HuH-7 (cell line): ENCODE results near the gene MAN2A2.

Experiments used
- DNase-seq: peaks from one replicate; pipeline ENCODE4 v3.0.0; 2011; ENCODE audit warnings: low spot score

The MAN2A2 gene

GRCh38 chr15:90967206-90967605 is 64.1 kb downstream of the MAN2A2 start:
- DNase-seq, result no peak

- no peak for DNase-seq
Observed at GRCh38 chr15:90968434-90968833, 65.3 kb downstream of the MAN2A2 start.

GRCh38 chr15:90970274-90970673 is 67.2 kb downstream of the MAN2A2 start:
- DNase-seq, result no peak

- no peak for DNase-seq
Observed at GRCh38 chr15:90972133-90972532, 69.0 kb downstream of the MAN2A2 start.
